Esophagus squamous epithelium (tissue), 5 donors: ENCODE data around the gene GNPDA1. TPM values are rescaled to one million over a fixed set of nuclear protein-coding genes. Genes with fewer than 3 reads are reported as not detected.

Experiments used
- DNase-seq: peaks from one replicate; lab custom pipeline; 2025; lab: John Stamatoyannopoulos, UW
- H3K27ac ChIP-seq, 4 donors: fragments of 200-600 bp; sonication (generic); one replicate each; pipeline ENCODE4 v1.5.1; 2016 to 2019; ENCODE audit warnings: mild to moderate bottlenecking in 1 of 4
- H3K27me3 ChIP-seq, 4 donors: fragments of 200-600 bp; sonication (generic); 1 replicate in 3 of 4; 2 replicates in 1 of 4; pipeline versions ENCODE4 v1.5.1 to v1.6.0; 2017 to 2021; ENCODE audit warnings: antibody characterized with exemption in 1 of 4
- H3K36me3 ChIP-seq, 3 donors: fragments of 200-600 bp; sonication (generic); one replicate each; pipeline ENCODE4 v1.5.1; 2016 to 2019
- H3K4me1 ChIP-seq, 3 donors: fragments of 200-600 bp; sonication (generic); one replicate each; pipeline ENCODE4 v1.5.1; 2017 to 2019
- H3K4me3 ChIP-seq, 4 donors: fragments of 200-600 bp; sonication (generic); 1 replicate in 3 of 4; 2 replicates in 1 of 4; pipeline ENCODE4 v1.5.1; 2016 to 2019; ENCODE audit warnings: mild to moderate bottlenecking in 2 of 4, moderate library complexity in 1 of 4
- H3K9me3 ChIP-seq, 3 donors: fragments of 200-600 bp; sonication (generic); one replicate each; pipeline ENCODE4 v1.5.1; 2016 to 2019
- CTCF ChIP-seq, 6 experiments: fragments of 450-650 bp in 4 of 6; fragments of 200-600 bp in 2 of 6; sonication (generic) in 2 of 6; IDR thresholded peaks; one replicate each; pipeline ENCODE4 v1.5.1; 2016 to 2019; ENCODE audit warnings: antibody characterized with exemption in 6 of 6, mild to moderate bottlenecking in 4 of 6, moderate library complexity in 4 of 6
- POLR2A ChIP-seq, 4 donors: fragments of 450-650 bp; IDR thresholded peaks; one replicate each; pipeline ENCODE4 v1.6.1; 2017; ENCODE audit warnings: antibody characterized with exemption in 4 of 4, mild to moderate bottlenecking in 4 of 4, moderate library complexity in 3 of 4
- WGBS, 2 donors: methylation state at CpG; one replicate each; pipeline ENCODE4 v1.1.5; 2018; 5-methylcytosine and 5-hydroxymethylcytosine counted together
- intact Hi-C: fragments of 100-400 bp; cut with DNase I; formaldehyde crosslinking; loops from one replicate; pipeline ENCODE4 v1.15.0; 2022
- total RNA-seq, 4 donors: library from RNA; depleted of rRNA; stranded (reverse); fragments of >200 nt; gene quantifications; one replicate each; pipeline ENCODE4 v1.1.0, GENCODE V29; 2016
- donor health status: DM: yes; HTN: yes; CAD: no.

GNPDA1 gene
- total RNA-seq, 4 donors from 2014 or later, result 12.3 to 42.6 (median 21.1) TPM

- DNase-seq, result no peak
- H3K4me3 ChIP-seq, result no peak overlapping the region
- intact Hi-C loops, result no loop called here
- H3K9me3 ChIP-seq, result peaks cover 0 to 8% (median 0%) of the 10 kb centered on the region in 3 donors
- WGBS, 2 donors, result 88 to 94% methylated on average over 1 of the region's 1 CpG
- H3K27ac ChIP-seq, result no peak overlapping the region
- H3K27me3 ChIP-seq, result no peaks in the 10 kb centered on the region
- no peak for TF ChIP-seq CTCF (IDR thresholded peaks at IDR 0.05)
- no peak for TF ChIP-seq POLR2A (IDR thresholded peaks at IDR 0.05)
- H3K36me3 ChIP-seq, result no peaks in the 10 kb centered on the region
- peaks cover 0 to 22% (median 6%) of the 10 kb centered on the region in 3 donors for H3K4me1 ChIP-seq
Observed at GRCh38 chr5:142020122-142020659, 7.4 kb upstream of the GNPDA1 start.

- no peak overlapping the region for H3K27ac ChIP-seq
- no peak for DNase-seq
- H3K27me3 ChIP-seq, result no peaks in the 10 kb centered on the region
- no peak overlapping the region for H3K4me3 ChIP-seq
- 81 to 82% methylated on average over 4 to 5 of the region's 5 CpGs for WGBS, 2 donors
- TF ChIP-seq CTCF (IDR thresholded peaks at IDR 0.05) (no peak), POLR2A (IDR thresholded peaks at IDR 0.05) (no peak)
- H3K9me3 ChIP-seq, result peaks cover 0 to 8% (median 0%) of the 10 kb centered on the region in 3 donors
- intact Hi-C loops, result no loop called here
- H3K4me1 ChIP-seq, result peaks cover 5 to 37% (median 20%) of the 10 kb centered on the region in 3 donors
- no peaks in the 10 kb centered on the region for H3K36me3 ChIP-seq
Observed at GRCh38 chr5:142017832-142018427, 5.1 kb upstream of the GNPDA1 start.

GRCh38 chr5:142016556-142016955 is 3.7 kb upstream of the GNPDA1 start:
- H3K4me1 ChIP-seq, result peaks cover 5 to 48% (median 27%) of the 10 kb centered on the region in 3 donors
- H3K36me3 ChIP-seq, result no peaks in the 10 kb centered on the region
- no peak for DNase-seq
- peak overlapping the region in 3 of 4 donors; percentile 36 to 74 (median 71) for H3K27ac ChIP-seq
- intact Hi-C loops, result no loop called here
- no peaks in the 10 kb centered on the region for H3K27me3 ChIP-seq
- TF ChIP-seq POLR2A (IDR thresholded peaks at IDR 0.05) (no peak), CTCF (IDR thresholded peaks at IDR 0.05) (no peak)
- H3K9me3 ChIP-seq, result peaks cover 0 to 8% (median 0%) of the 10 kb centered on the region in 3 donors
- no peak overlapping the region for H3K4me3 ChIP-seq
- WGBS, 2 donors, result 77 to 81% methylated on average over 4 of the region's 4 CpGs

- WGBS, 2 donors, result 43 to 44% methylated on average over 6 of the region's 6 CpGs
- H3K4me1 ChIP-seq, result peaks cover 5 to 50% (median 27%) of the 10 kb centered on the region in 3 donors
- peaks cover 0 to 8% (median 0%) of the 10 kb centered on the region in 3 donors for H3K9me3 ChIP-seq
- no peak for TF ChIP-seq POLR2A (IDR thresholded peaks at IDR 0.05)
- TF ChIP-seq CTCF (IDR thresholded peaks at IDR 0.05), result no peak
- intact Hi-C loops, result no loop called here
- peak overlapping the region; percentile 28 to 74 (median 54) for H3K27ac ChIP-seq
- no peaks in the 10 kb centered on the region for H3K36me3 ChIP-seq
- H3K4me3 ChIP-seq, result no peak overlapping the region
- H3K27me3 ChIP-seq, result no peaks in the 10 kb centered on the region
- no peak for DNase-seq
Observed at GRCh38 chr5:142015781-142016533, 3.1 kb upstream of the GNPDA1 start.
